ENCODE results near the gene RRAD. TPM values are rescaled to one million over a fixed set of nuclear protein-coding genes. Genes with fewer than 3 reads are reported as not detected.

The RRAD gene
- total and polyA plus RNA-seq, 2 experiments from 2014 or later = 0.22 to 0.70 TPM

GRCh38 chr16:66888647-66889615, 36.4 kb downstream of the RRAD start:
- no peak for TF ChIP-seq EZH2phosphoT487 (IDR thresholded peaks at IDR 0.05; ENCODE audit: insufficient read depth, low read depth)
- TF ChIP-seq EZH2 (IDR thresholded peaks at IDR 0.05; ENCODE audit: insufficient read depth, poor library complexity, severe bottlenecking) = no peak
- WGBS, 2 experiments (ENCODE audit: low coverage in 1 of 2, low lambda C conversion rate in 2 of 2, missing lambda C conversion rate in 2 of 2) = 89 to 96% methylated on average over 6 of the region's 6 CpGs
- no peak overlapping the region for H3K27ac ChIP-seq
- no peak overlapping the region for H2AFZ ChIP-seq
- no peaks in the 10 kb centered on the region for H3K27me3 ChIP-seq (replicated peaks; ENCODE audit: insufficient read depth)
- no peaks in the 10 kb centered on the region for H3K9me3 ChIP-seq (ENCODE audit: low read depth)
- H3K4me2 ChIP-seq (ENCODE audit: unreplicated experiment) = no peak overlapping the region
- H3F3A ChIP-seq (ENCODE audit: insufficient read depth) = peaks cover 18% of the 10 kb centered on the region
- H3K79me2 ChIP-seq (ENCODE audit: insufficient read depth) = peaks cover 8% of the 10 kb centered on the region; the same call in 1 of the 2 replicates
- H4K20me1 ChIP-seq (ENCODE audit: insufficient read depth) = no peaks in the 10 kb centered on the region
- in situ Hi-C loops (cut with MboI) = no loop called here
- H3K4me1 ChIP-seq (ENCODE audit: insufficient read depth) = peaks cover 16% of the 10 kb centered on the region
- no peaks in the 10 kb centered on the region for H3K9me2 ChIP-seq (ENCODE audit: insufficient read depth)
- no peaks in the 10 kb centered on the region for H3K36me3 ChIP-seq (ENCODE audit: low read depth)
- H3K9ac ChIP-seq = no peak overlapping the region
- no peak overlapping the region for H3K4me3 ChIP-seq
- no peak for DNase-seq

DNA sequence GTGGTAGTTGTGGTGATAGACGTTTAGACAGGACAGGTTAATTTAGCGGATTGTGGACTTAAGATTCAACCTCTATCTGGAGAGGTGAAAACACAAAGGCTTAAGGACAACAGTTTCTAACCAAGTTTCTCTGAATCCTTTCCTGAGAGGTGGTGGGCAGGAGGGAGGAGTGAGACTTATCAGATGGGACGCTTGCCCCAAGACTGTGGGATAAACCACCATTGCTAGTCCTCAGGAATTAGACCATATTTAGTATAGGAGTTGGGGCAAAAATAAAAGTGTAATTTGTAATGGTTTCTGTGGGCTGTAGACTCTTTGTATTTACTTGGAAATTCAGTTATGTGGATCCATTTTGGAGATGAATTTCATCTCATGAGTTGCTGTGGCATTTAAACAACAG, 38.4 kb downstream of the RRAD start:
- Histone ChIP-seq H3K27me3 (replicated peaks; ENCODE audit: insufficient read depth) (no peaks in the 10 kb centered on the region), H3K9me3 (ENCODE audit: low read depth) (no peaks in the 10 kb centered on the region), H3K36me3 (ENCODE audit: low read depth) (no peaks in the 10 kb centered on the region), H3K27ac (no peak overlapping the region), H3K9ac (no peak overlapping the region), H2AFZ (no peak overlapping the region), H3K4me3 (no peak overlapping the region), H3K4me2 (ENCODE audit: unreplicated experiment) (peak overlapping the region; percentile 23), H3F3A (ENCODE audit: insufficient read depth) (peaks cover 18% of the 10 kb centered on the region), H3K79me2 (ENCODE audit: insufficient read depth) (peaks cover 14% of the 10 kb centered on the region), H3K9me2 (ENCODE audit: insufficient read depth) (no peaks in the 10 kb centered on the region), H3K4me1 (ENCODE audit: insufficient read depth) (peaks cover 16% of the 10 kb centered on the region), H4K20me1 (ENCODE audit: insufficient read depth) (no peaks in the 10 kb centered on the region)
- in situ Hi-C loops (cut with MboI) = no loop called here
- no peak for TF ChIP-seq EZH2 (IDR thresholded peaks at IDR 0.05; ENCODE audit: insufficient read depth, poor library complexity, severe bottlenecking)
- no peak for TF ChIP-seq EZH2phosphoT487 (IDR thresholded peaks at IDR 0.05; ENCODE audit: insufficient read depth, low read depth)
- no peak for DNase-seq
- WGBS, 2 experiments (ENCODE audit: low coverage in 1 of 2, low lambda C conversion rate in 2 of 2, missing lambda C conversion rate in 2 of 2) = 97% methylated on average over 3 of the region's 3 CpGs

DNA sequence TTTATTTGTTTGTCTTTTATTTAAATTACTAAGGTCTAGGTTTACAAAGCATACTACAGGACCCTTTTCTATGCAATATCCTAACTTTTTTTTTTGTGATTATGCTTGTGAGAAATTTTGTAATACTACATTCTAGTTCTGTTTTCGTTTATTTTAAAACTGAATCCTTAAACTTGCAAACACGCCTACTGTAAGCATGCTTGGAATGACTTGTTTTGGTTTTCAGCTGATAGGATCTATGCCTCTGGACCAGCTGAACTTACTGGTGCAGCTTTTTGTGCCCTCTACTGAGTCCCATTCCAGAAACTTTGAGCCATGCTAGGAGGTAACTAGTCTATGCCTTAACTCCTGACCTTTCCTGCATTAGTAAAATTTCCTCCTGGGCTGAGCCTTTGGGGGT, 39.0 kb downstream of the RRAD start:
- Histone ChIP-seq H3K9me2 (ENCODE audit: insufficient read depth) (no peaks in the 10 kb centered on the region), H3K27me3 (replicated peaks; ENCODE audit: insufficient read depth) (no peaks in the 10 kb centered on the region), H3K36me3 (ENCODE audit: low read depth) (no peaks in the 10 kb centered on the region), H3K4me2 (ENCODE audit: unreplicated experiment) (peak overlapping the region; percentile 23), H4K20me1 (ENCODE audit: insufficient read depth) (no peaks in the 10 kb centered on the region), H3K9ac (no peak overlapping the region), H3F3A (ENCODE audit: insufficient read depth) (peaks cover 18% of the 10 kb centered on the region), H3K9me3 (ENCODE audit: low read depth) (no peaks in the 10 kb centered on the region), H3K4me3 (no peak overlapping the region), H2AFZ (no peak overlapping the region), H3K79me2 (ENCODE audit: insufficient read depth) (peaks cover 20% of the 10 kb centered on the region), H3K4me1 (ENCODE audit: insufficient read depth) (peaks cover 16% of the 10 kb centered on the region), H3K27ac (no peak overlapping the region)
- TF ChIP-seq EZH2phosphoT487 (IDR thresholded peaks at IDR 0.05; ENCODE audit: insufficient read depth, low read depth) (no peak), EZH2 (IDR thresholded peaks at IDR 0.05; ENCODE audit: insufficient read depth, poor library complexity, severe bottlenecking) (no peak)
- in situ Hi-C loops (cut with MboI) = no loop called here
- peak; percentile 20 for DNase-seq
- 55 to 64% methylated on average over 2 of the region's 2 CpGs for WGBS, 2 experiments (ENCODE audit: low coverage in 1 of 2, low lambda C conversion rate in 2 of 2, missing lambda C conversion rate in 2 of 2)

DNA sequence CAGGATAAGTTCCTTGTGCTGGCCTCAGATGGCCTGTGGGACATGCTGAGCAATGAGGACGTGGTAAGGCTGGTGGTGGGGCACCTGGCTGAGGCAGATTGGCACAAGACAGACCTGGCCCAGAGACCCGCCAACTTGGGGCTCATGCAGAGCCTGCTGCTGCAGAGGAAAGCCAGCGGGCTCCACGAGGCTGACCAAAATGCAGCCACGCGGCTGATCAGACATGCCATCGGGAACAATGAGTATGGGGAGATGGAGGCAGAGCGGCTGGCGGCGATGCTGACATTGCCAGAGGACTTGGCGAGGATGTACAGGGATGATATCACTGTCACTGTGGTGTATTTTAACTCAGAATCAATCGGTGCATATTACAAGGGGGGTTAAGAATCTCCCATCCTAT, 39.8 kb downstream of the RRAD start:
- H3K36me3 ChIP-seq (ENCODE audit: low read depth) = no peaks in the 10 kb centered on the region
- 94 to 95% methylated on average over 12 of the region's 12 CpGs for WGBS, 2 experiments (ENCODE audit: low coverage in 1 of 2, low lambda C conversion rate in 2 of 2, missing lambda C conversion rate in 2 of 2)
- no peak overlapping the region for H3K4me2 ChIP-seq (ENCODE audit: unreplicated experiment)
- TF ChIP-seq EZH2 (IDR thresholded peaks at IDR 0.05; ENCODE audit: insufficient read depth, poor library complexity, severe bottlenecking) = no peak
- TF ChIP-seq EZH2phosphoT487 (IDR thresholded peaks at IDR 0.05; ENCODE audit: insufficient read depth, low read depth) = no peak
- H3K27ac ChIP-seq = no peak overlapping the region
- H3K79me2 ChIP-seq (ENCODE audit: insufficient read depth) = peaks cover 25% of the 10 kb centered on the region
- H3K27me3 ChIP-seq (replicated peaks; ENCODE audit: insufficient read depth) = no peaks in the 10 kb centered on the region
- peaks cover 16% of the 10 kb centered on the region for H3K4me1 ChIP-seq (ENCODE audit: insufficient read depth)
- no peak overlapping the region for H2AFZ ChIP-seq
- peaks cover 18% of the 10 kb centered on the region for H3F3A ChIP-seq (ENCODE audit: insufficient read depth)
- in situ Hi-C loops (cut with MboI) = no loop called here
- no peaks in the 10 kb centered on the region for H4K20me1 ChIP-seq (ENCODE audit: insufficient read depth)
- H3K9me2 ChIP-seq (ENCODE audit: insufficient read depth) = no peaks in the 10 kb centered on the region
- DNase-seq = no peak
- H3K9ac ChIP-seq = no peak overlapping the region
- no peak overlapping the region for H3K4me3 ChIP-seq
- H3K9me3 ChIP-seq (ENCODE audit: low read depth) = no peaks in the 10 kb centered on the region
